HG03045 (cell line): Measurements from ENCODE around the gene SGPP1.
"Not testable (repeated sequence)": the region's sequence is repeated elsewhere in the genome, so short reads cannot be mapped to it uniquely, and the experiment has no call there.

ENCODE experiments used
- ATAC-seq: cut with Tn5 transposase; IDR thresholded peaks from one replicate; pipeline ENCODE4 v1.9.1; 2021; ENCODE audit warnings: mild to moderate bottlenecking, moderate library complexity; ENCODE audit not compliant: unreplicated experiment

The SGPP1 gene

GRCh38 chr14:63727736-63728728, at the start of gene SGPP1:
SGPP1 (minus strand) TSS chr14:63728065; CDS start chr14:63727944, 121 bp downstream.
- peak; percentile 85 for ATAC-seq

- no peak for ATAC-seq
Observed at GRCh38 chr14:63777024-63777423, 49.2 kb upstream of the SGPP1 start.

GRCh38 chr14:63773504-63773903, 45.6 kb upstream of the SGPP1 start:
- no peak for ATAC-seq

GRCh38 chr14:63770187-63770807, 42.4 kb upstream of the SGPP1 start:
- ATAC-seq, result no peak

- no peak for ATAC-seq
Observed at GRCh38 chr14:63766611-63767010, 38.7 kb upstream of the SGPP1 start.

GRCh38 chr14:63764620-63765139, 36.8 kb upstream of the SGPP1 start:
- no peak for ATAC-seq

- ATAC-seq, result no peak
Observed at GRCh38 chr14:63764103-63764502, 36.2 kb upstream of the SGPP1 start.

- ATAC-seq, result no peak
Observed at GRCh38 chr14:63761351-63762117, 33.7 kb upstream of the SGPP1 start.

- peak; percentile 65 for ATAC-seq
Observed at GRCh38 chr14:63760014-63760413, 32.1 kb upstream of the SGPP1 start.

GRCh38 chr14:63759456-63759855, 31.6 kb upstream of the SGPP1 start:
- no peak for ATAC-seq

GRCh38 chr14:63757211-63757610, 29.3 kb upstream of the SGPP1 start:
- ATAC-seq, result no peak

GRCh38 chr14:63752449-63753169, 24.7 kb upstream of the SGPP1 start:
- ATAC-seq, result no peak

- ATAC-seq, result not testable (repeated sequence)
Observed at GRCh38 chr14:63751076-63751475, 23.2 kb upstream of the SGPP1 start.

- no peak for ATAC-seq
Observed at GRCh38 chr14:63747846-63748245, 20.0 kb upstream of the SGPP1 start.

- no peak for ATAC-seq
Observed at GRCh38 chr14:63745858-63746425, 18.1 kb upstream of the SGPP1 start.

GRCh38 chr14:63745272-63745671, 17.4 kb upstream of the SGPP1 start:
- no peak for ATAC-seq

GRCh38 chr14:63737582-63738006, 9.7 kb upstream of the SGPP1 start:
- ATAC-seq, result peak; percentile 76

- ATAC-seq, result no peak
Observed at GRCh38 chr14:63735720-63736119, 7.9 kb upstream of the SGPP1 start.

- no peak for ATAC-seq
Observed at GRCh38 chr14:63730659-63731058, 2.8 kb upstream of the SGPP1 start.

- ATAC-seq, result peak; percentile 43
Observed at GRCh38 chr14:63727231-63727735, 582 bp downstream of the SGPP1 start.
